Cardiac fibroblast (primary cell): Measurements from ENCODE around the gene GFOD2.

Source experiments
- DNase-seq, 2 donors: peaks; one replicate each; pipeline versions ENCODE4 v3.0.0 to v3.0.0-alpha.2; 2010; ENCODE audit warnings: low read depth in 2 of 2
- H3K4me3 ChIP-seq, 2 donors: replicated peaks in 1 of 2; 1 replicate in 1 of 2; 2 replicates in 1 of 2; pipeline ENCODE4 v1.5.1; 2011; ENCODE audit warnings: low read depth in 2 of 2, low read length in 2 of 2, mild to moderate bottlenecking in 2 of 2, moderate library complexity in 1 of 2
- TF ChIP-seq, protein P1 (sequence below): IDR thresholded peaks from one replicate; pipeline ENCODE4 v1.5.1; 2011; ENCODE audit warnings: low read depth, mild to moderate bottlenecking, low read length, inconsistent platforms

GFOD2 gene

DNA sequence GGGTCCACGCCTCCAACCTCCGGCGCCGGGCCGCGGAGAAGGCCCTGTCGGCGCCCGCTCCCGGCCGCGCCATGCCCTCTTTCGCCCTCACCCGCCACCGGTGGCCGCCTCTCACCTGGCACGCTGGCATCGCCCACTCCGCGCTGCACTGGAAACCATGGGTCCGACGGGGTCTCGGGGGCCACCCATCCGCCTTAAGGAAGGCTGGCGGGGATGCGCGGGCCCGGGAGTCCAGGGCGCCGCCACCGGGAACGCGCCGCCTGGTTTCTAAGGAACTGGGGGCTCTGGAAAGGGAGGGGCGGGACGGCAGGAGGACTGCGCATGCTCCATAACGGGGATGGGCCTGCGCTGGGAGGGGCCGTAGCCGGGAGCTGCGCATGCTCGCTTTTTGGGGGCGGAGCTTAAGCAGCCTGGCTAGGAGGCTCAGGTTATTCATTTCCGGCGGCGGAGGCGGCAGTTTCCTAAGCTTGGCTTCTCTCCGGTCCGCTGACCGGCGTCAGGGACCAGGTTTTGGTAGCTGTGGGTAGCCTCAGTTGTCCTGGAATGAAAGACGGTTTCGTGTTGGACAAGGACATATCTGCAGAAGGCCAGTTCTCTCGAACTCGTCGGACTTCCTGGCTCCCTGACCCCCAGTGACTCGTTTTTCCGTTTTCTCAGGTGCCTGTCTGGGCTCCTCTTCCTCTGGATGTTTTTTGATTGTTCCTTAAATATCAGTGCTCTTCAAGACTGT is at the start of gene GFOD2:
Gene GFOD2, minus strand, starts transcription at position 269 of the 730 bp plus-strand sequence. CDS start 33,601 bp downstream, outside the sequence.
- peak; percentile 96 for DNase-seq
- H3K4me3 ChIP-seq = peak within 1 kb of the TSS; percentile 69 to 92
- TF ChIP-seq, protein P1, sequence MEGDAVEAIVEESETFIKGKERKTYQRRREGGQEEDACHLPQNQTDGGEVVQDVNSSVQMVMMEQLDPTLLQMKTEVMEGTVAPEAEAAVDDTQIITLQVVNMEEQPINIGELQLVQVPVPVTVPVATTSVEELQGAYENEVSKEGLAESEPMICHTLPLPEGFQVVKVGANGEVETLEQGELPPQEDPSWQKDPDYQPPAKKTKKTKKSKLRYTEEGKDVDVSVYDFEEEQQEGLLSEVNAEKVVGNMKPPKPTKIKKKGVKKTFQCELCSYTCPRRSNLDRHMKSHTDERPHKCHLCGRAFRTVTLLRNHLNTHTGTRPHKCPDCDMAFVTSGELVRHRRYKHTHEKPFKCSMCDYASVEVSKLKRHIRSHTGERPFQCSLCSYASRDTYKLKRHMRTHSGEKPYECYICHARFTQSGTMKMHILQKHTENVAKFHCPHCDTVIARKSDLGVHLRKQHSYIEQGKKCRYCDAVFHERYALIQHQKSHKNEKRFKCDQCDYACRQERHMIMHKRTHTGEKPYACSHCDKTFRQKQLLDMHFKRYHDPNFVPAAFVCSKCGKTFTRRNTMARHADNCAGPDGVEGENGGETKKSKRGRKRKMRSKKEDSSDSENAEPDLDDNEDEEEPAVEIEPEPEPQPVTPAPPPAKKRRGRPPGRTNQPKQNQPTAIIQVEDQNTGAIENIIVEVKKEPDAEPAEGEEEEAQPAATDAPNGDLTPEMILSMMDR = no peak

- TF ChIP-seq, protein P1 = no peak
- peak; percentile 69 to 86 for DNase-seq
- H3K4me3 ChIP-seq = no peak overlapping the region
These were observed 48.8 kb upstream of the GFOD2 start for GRCh38 chr16:67767953-67768352.

- H3K4me3 ChIP-seq = no peak overlapping the region
- DNase-seq = no peak
- TF ChIP-seq, protein P1 = no peak
These were observed 47.2 kb upstream of the GFOD2 start for GRCh38 chr16:67766291-67766690.

GRCh38 chr16:67764158-67764667 is 45.1 kb upstream of the GFOD2 start:
- DNase-seq = peak in 1 of 2 donors; percentile 13
- no peak overlapping the region for H3K4me3 ChIP-seq
- TF ChIP-seq, protein P1 = no peak

- no peak for DNase-seq
- no peak overlapping the region for H3K4me3 ChIP-seq
- TF ChIP-seq, protein P1 = no peak
These were observed 44.0 kb upstream of the GFOD2 start for GRCh38 chr16:67763066-67763465.

DNA sequence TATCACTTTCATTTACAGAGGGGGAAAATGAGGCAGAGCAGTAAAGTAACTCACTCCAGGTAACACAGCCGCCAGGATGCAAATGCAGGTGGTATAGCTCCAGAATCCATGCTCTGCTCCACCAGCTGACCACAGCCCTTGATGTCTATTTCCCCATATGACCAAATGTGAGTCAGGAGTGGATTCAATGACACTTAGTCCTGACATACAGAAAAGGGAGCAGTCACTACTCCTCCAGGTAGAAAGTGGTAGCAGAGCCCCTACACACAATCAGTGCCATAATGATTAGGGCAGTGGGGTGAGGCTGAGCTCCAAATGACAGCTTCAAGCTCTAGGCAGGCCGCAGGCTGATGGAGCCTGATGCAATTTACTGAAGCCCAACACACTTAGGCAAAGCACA is 43.3 kb upstream of the GFOD2 start:
- TF ChIP-seq, protein P1 = no peak
- H3K4me3 ChIP-seq = no peak overlapping the region
- DNase-seq = no peak
